HEK293 (cell line): ENCODE measurements around the gene MXRA5.

Source experiments
- RBAK ChIP-seq: fragments of 450-650 bp; formaldehyde crosslinking; IDR thresholded peaks from 2 replicates; pipeline ENCODE4 v1.5.1; 2016; ENCODE audit warnings: missing biosample characterization, missing genetic modification characterization
- ZBTB1 ChIP-seq: fragments of 450-650 bp; formaldehyde crosslinking; IDR thresholded peaks from 2 replicates; pipeline ENCODE4 v1.5.1; 2016; ENCODE audit warnings: missing biosample characterization, missing genetic modification characterization
- ZNF302 ChIP-seq: fragments of 450-650 bp; formaldehyde crosslinking; IDR thresholded peaks from 2 replicates; pipeline ENCODE4 v1.5.1; 2016; ENCODE audit warnings: missing biosample characterization, missing genetic modification characterization, low read depth
- TF ChIP-seq, protein P1 (sequence below): fragments of 450-650 bp; formaldehyde crosslinking; IDR thresholded peaks from 2 replicates; pipeline ENCODE4 v1.5.1; 2016; ENCODE audit warnings: missing biosample characterization, missing genetic modification characterization

DNA sequence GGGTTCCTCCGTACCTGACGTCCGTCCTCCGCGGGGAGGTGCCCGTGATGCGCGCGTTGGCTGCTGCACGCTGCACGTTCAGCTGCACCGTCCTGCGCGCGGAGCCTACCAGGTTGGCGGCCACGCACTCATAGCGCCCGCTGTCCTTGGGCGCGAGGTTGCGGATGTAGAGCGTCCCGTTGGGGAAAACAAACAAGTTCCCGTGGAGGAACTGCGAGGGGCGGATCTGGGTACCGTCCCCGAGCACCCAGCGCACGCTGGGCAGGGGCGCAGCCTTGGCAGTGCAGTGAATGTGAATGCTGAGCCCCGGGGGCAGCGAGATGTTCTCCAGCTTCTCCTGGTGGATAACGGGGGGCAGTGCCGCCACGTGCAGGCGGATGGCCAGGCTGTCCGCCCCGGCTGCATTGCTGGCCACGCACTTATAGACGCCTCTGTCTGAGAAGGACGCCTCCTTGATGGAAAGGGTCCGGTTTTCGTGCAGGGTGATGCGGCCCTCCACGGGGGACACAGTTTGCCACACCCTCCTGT is 29.2 kb downstream of the MXRA5 start:
- TF ChIP-seq, protein P1, sequence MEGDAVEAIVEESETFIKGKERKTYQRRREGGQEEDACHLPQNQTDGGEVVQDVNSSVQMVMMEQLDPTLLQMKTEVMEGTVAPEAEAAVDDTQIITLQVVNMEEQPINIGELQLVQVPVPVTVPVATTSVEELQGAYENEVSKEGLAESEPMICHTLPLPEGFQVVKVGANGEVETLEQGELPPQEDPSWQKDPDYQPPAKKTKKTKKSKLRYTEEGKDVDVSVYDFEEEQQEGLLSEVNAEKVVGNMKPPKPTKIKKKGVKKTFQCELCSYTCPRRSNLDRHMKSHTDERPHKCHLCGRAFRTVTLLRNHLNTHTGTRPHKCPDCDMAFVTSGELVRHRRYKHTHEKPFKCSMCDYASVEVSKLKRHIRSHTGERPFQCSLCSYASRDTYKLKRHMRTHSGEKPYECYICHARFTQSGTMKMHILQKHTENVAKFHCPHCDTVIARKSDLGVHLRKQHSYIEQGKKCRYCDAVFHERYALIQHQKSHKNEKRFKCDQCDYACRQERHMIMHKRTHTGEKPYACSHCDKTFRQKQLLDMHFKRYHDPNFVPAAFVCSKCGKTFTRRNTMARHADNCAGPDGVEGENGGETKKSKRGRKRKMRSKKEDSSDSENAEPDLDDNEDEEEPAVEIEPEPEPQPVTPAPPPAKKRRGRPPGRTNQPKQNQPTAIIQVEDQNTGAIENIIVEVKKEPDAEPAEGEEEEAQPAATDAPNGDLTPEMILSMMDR (tag by site-specific recombination), result no peak
- TF ChIP-seq RBAK (tag by site-specific recombination), result no peak
- TF ChIP-seq ZBTB1 (tag by site-specific recombination), result no peak
- TF ChIP-seq ZNF302, result no peak
